SKM-1 (cell line): ENCODE results near the gene OR4N5.

Source experiments
- DNase-seq: peaks from one replicate; lab custom pipeline; 2025; ENCODE audit not compliant: unreplicated experiment; lab: John Stamatoyannopoulos, UW

The OR4N5 gene

GRCh38 chr14:20194101-20194500 lies 55.5 kb downstream of the OR4N5 start:
- DNase-seq = no peak
